HG03439 (cell line): ENCODE measurements around the gene DYNC1I2.

Experiments
- ATAC-seq: cut with Tn5 transposase; IDR thresholded peaks from one replicate; pipeline ENCODE4 v1.9.1; 2021; ENCODE audit warnings: mild to moderate bottlenecking, moderate library complexity; ENCODE audit not compliant: unreplicated experiment

The DYNC1I2 gene

DNA sequence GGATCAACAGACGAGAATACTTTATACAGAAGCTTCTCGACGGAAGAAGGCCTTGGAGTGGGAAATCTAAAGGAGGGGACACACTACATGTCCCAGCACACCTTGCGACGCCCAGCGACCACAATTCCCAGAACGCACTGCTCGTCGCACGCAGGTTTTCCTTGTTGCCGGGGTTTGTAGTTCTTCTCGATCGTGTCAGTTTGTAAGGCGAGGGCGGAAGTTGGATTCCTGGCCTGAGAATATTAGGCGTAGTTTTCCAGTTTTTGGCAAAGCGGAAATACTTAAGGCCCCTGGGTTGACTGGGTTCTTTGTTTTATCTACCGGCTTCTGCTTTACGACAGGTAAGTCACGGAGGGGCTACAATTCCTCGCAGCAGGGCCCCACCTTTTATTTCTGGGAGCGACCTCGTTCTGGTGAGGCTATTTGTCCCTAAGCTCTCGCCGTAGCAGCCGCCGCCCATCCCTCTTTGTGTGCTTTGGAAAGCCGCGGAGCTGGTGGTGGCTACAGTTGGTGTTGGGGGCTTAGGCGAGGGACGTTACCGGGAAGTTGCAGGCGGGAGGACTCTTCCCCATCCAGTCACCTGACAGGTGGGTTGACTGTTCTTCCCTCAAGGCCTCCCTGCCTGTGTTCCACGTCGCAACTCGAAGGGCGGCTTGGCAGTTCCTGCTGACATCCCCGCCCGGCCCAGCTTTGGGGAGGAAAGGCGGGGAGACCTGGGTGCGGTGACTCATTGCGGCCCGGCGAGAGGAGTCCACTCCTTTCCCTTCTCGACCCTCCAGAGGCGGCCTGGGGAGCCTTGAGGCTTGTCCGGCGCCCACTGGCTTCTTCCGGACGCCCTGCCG is at the start of gene DYNC1I2:
TSS of gene DYNC1I2 (plus strand) at position 183 of the 842 bp plus-strand sequence. CDS start 2,687 bp downstream, outside the sequence.
- ATAC-seq: peak; percentile 87

GRCh38 chr2:171651667-171652415 is 35.4 kb upstream of the DYNC1I2 start:
- no peak for ATAC-seq

- no peak for ATAC-seq
Observed at GRCh38 chr2:171652416-171652785, 34.9 kb upstream of the DYNC1I2 start.

GRCh38 chr2:171655586-171655985 is 31.7 kb upstream of the DYNC1I2 start:
- no peak for ATAC-seq

- no peak for ATAC-seq
Observed at GRCh38 chr2:171667041-171667440, 20.2 kb upstream of the DYNC1I2 start.

DNA sequence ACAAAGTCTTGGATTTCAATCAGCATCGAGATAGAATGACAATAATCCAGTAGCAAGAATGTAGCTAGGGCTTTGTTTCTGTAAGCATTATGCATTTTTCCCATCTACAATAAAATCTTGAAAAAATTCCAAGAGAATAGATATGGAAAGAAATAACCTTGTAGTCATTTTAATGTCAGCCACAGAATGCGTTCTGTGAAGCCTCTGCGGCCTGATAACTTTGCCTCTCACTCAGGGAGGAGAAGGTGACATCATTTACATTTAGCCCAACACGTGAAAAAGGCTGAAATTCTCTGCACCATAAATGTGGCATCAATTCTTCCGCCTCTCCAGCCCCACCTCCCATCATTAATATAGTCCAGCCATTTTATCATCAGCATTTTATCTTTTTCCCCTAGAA is 19.1 kb upstream of the DYNC1I2 start:
- ATAC-seq: no peak

DNA sequence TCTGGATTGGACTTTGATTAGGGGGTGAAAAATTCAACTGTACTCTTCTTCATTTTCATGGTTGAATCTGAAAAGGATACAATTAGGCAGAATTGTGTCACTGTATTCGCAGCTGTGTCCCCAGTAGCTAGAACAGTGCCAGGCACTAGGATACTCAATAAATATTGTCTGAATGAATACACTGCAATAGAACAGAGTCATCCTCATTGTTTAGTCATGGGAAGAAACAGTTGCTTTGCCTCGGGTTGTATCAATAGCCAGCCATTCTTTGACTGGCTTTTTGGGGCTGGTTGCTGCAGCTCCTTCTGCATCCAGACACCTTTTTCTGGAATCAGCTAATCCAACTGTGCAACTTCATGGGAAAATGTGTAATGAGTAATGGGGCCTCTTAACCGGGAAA is 18.1 kb upstream of the DYNC1I2 start:
- no peak for ATAC-seq

DNA sequence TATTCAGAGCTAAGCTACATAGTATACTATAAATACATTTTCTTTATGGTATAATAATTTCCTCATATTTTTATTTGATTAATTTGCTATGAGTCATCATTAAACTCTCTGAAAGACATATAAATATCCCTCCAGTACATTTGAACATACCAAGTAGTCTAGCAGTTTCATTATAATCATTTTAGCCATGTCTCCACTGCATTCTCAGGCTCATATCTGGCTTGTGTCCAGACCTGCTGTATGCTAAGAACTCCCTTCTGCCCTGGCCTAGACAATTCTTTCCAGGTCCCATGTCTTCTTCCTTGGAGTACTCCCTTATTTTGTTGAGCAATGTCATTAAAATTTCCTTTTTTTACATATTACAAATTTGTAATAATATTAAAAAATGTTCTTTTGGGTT is 16.6 kb upstream of the DYNC1I2 start:
- no peak for ATAC-seq

DNA sequence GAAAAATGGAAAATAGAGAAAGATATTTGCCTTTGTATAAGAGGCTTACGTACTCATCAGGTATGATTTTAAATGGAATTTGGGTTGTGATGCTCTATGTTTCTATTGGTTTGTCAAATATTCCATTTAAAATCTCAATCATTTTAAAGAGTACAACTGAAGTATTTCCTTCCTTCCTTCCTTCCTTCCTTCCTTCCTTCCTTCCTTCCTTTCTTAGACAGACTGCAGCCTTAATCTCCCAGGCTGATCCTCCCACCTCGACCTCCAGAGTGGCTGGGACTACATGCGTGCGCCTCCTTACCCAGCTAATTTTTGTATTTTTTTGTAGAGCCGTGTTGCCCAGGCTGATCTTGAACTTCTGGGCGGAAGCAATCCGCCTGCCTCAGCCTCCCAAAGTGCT is 15.4 kb upstream of the DYNC1I2 start:
- ATAC-seq: no peak

DNA sequence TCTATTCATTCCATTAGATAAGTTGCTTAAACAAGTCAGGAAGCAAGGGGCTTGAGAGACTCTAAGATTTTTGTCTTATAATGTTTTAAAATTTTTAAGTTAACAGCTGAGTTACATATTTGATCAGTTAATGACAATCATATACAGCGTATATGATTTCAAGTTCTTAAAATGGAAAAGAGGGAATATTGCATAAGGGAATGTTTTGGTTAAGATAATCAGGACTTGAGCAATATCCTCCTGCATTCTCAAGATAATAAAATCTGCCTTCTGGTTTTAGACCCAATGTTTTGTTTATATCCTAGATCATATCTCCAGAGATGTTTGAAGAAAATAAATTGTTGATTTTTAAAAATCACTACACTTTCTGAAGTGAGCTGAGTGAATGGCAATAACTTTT is 13.4 kb upstream of the DYNC1I2 start:
- ATAC-seq: no peak

DNA sequence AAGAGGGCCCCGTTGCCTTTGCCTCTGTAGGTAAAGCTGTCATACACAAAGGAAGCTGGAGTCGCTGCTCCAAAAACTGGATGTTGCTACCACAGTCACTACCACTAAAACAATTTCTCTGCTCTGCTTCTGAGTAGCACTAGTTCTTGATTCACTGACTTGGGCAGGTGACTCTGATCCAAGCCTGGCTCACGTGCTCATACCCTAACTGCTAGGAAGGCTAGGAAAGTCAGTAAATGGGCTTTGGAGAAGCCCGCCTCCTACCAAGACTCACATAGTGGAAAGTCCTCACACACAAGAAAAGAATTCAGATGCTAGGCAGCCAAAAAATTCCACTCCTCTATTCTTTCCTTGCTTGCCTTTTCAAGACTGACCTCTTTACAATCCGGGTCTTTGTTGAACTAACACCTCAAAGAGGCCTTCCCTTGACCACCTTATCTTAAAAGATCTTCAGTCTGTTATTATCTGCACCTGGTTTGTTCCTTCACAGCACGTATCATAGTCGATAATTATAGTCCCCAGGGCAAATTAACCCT is 11.4 kb upstream of the DYNC1I2 start:
- no peak for ATAC-seq

DNA sequence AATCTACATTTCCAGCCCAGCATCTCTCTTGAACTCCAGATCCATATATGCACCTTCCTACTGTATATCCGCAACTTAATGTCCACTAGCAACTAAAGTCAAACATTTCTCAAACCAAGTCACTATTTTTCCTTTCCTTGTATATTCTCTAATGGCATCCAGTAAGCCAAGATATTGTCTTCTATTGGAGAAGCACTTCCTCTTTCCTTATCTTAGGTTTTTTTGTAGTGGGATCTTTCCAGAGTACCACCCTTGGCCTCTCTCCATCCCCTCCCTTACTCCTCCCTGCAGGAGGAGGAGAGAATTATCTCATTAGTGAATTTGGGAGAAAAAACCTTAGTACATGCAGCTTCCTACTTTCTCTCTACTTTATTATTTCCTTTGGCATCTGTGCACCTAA is 8.7 kb upstream of the DYNC1I2 start:
- no peak for ATAC-seq

DNA sequence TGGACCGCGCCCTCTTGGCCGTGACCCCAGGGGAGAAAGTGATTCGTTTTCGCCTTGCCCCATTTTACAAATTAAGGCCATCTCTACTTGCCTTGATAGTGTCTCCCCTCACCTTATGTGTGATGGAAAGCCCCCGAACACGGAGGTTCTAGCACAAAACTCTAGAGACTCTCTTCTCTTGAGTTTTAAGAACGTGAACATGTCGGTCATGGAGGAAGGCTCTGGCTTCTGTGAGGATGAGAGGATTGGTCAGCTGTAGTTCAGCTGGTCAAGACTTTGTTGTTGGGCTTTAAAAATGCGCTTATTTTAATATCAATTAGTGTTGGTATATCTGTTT is 828 bp downstream of the DYNC1I2 start:
- ATAC-seq: no peak

DNA sequence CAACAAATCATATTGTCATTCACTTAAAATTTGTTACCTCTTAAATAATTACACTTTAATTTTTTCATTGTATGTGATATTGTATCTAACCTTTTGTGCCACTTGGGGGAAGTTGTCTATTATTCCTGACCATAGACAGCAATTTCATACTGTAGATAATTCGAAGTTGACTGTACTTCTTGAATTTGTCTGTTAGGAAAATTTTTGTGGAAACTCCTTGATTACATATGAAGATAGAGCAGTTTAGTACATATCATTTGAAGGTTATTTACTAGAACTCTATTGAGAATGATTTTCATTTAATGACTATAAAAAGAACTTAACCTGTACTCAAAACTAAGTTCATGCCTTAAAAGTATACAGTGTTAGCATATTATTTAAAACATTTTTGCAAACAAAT is 5.1 kb downstream of the DYNC1I2 start:
- no peak for ATAC-seq

GRCh38 chr2:171702781-171703556 is 15.7 kb downstream of the DYNC1I2 start:
- no peak for ATAC-seq

- ATAC-seq: no peak
Observed at GRCh38 chr2:171703574-171704347, 16.5 kb downstream of the DYNC1I2 start.

GRCh38 chr2:171706152-171706803 is 19.0 kb downstream of the DYNC1I2 start:
- ATAC-seq: no peak

DNA sequence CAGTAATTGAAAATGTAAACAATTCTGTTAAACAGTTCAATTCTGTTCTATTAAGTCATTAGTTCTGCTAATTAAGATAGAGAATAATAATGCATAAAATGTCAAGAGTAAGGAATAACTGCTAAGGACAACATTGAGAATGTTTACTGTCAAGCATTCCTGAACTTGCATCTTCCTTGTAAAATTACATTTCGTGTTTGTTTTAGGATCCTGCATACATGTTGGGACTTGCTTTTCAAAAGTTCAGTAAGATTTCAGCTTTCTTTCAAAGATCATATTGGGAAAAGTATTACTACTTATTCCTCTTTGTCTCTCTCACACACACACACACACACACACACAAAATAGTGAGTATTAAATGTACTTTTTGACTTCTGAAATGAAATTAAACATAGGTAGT is 20.5 kb downstream of the DYNC1I2 start:
- ATAC-seq: no peak

DNA sequence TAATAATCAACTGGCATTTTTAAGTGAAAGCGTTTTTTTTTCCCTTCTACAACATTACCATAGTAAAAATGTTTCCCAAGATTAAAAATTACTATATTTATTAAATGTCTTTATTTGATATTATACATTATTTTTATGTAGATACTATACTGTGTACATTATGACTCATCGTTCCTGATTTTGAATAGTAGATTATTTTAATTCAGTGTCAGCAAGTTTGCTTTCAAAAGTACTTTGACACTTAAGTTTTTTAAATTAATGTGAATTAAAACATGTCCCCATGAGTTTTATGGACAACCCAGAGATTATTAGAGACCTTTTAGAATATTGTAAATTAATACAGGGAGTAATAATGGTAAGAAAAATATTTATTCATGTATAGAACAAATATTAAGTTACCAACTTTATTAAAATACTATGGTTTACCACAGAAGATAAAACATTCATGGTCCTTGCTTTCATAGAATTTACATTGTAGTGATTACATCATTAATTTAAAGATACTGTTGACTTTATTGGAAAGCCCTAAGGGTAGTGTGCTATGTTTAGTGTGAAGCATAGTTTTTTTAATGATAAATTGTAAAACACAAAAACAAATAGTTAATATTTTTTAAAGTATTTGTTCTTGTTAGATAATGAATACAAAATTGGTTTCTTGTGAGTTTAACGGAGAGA is 21.9 kb downstream of the DYNC1I2 start:
- no peak for ATAC-seq

GRCh38 chr2:171711351-171711750 is 24.1 kb downstream of the DYNC1I2 start:
- ATAC-seq: no peak
